K562 (cell line): ENCODE measurements around the gene KANK4. TPM values are rescaled to one million over a fixed set of nuclear protein-coding genes. Genes with fewer than 3 reads are reported as not detected.

Experiments used
- ATAC-seq: fragments of 200-7000 bp; cut with Tn5 transposase; 3 replicates; pipeline ENCODE4 v1.9.1; 2020; ENCODE audit warnings: moderate library complexity
- BruUV-seq: library from RNA; stranded (reverse); fragments of 400-500 nt; replicated peaks from 2 replicates; lab custom pipeline; 2021; lab: Mats Ljungman, UMichigan
- CTCF ChIA-PET: fragments of 300-600 bp; formaldehyde crosslinking; extraction: SDS; loops from one replicate; lab custom pipeline; 2021; ENCODE audit warnings: low intra/inter-chr PET ratio; lab: Yijun Ruan, JAX
- POLR2A ChIA-PET: fragments of 300-600, 350-650 bp; sonication (Branson Sonifier 250); formaldehyde crosslinking; extraction: SDS; loops from one replicate; lab custom pipeline; 2021; ENCODE audit warnings: antibody characterized with exemption, inconsistent platforms; lab: Yijun Ruan, JAX
- DNase-seq, 4 experiments: peaks; one replicate each; pipeline versions ENCODE4 v3.0.0 to v3.0.0-alpha.2; 2011 to 2018; ENCODE audit warnings: low spot score in 3 of 4, mixed read lengths in 3 of 4; ENCODE audit errors: extremely low read depth in 1 of 4
- FAIRE-seq: peaks from 2 replicates; lab custom pipeline; 2011; peaks lifted over from hg19 to GRCh38; lab: Jason Lieb, UNC
- H2AFZ ChIP-seq: 2 replicates; pipeline ENCODE4 v1.6.0; 2011; ENCODE audit warnings: low read depth, low read length, control low read depth, inconsistent platforms
- H3K27ac ChIP-seq: fragments of 200-600 bp; 3 replicates; pipeline ENCODE4 v1.8.0; 2011; ENCODE audit warnings: low read depth, mild to moderate bottlenecking, control low read depth, inconsistent platforms, low read length, moderate library complexity, mixed read lengths; ENCODE audit errors: extremely low read depth
- H3K27me3 ChIP-seq, 2 experiments: fragments of 300-600 bp in 1 of 2; 2 replicates in 1 of 2; 3 replicates in 1 of 2; pipeline versions ENCODE4 v1.6.0 to v1.8.0; 2011; ENCODE audit warnings: inconsistent platforms in 2 of 2, low read length in 2 of 2, mild to moderate bottlenecking in 1 of 2, mixed read lengths in 1 of 2, moderate library complexity in 1 of 2; ENCODE audit not compliant: control insufficient read depth in 2 of 2, insufficient read depth in 2 of 2
- H3K36me3 ChIP-seq: fragments of 300-600 bp; 3 replicates; pipeline ENCODE4 v1.8.0; 2011; ENCODE audit warnings: mild to moderate bottlenecking, low read length, inconsistent platforms; ENCODE audit not compliant: control insufficient read depth, insufficient read depth
- H3K4me1 ChIP-seq, 2 experiments: fragments of 200-600 bp in 1 of 2; replicated peaks in 1 of 2; 2 replicates in 1 of 2; 3 replicates in 1 of 2; pipeline versions ENCODE4 v1.5.1 to v1.8.0; 2011; ENCODE audit warnings: inconsistent platforms in 2 of 2, low read length in 2 of 2, mild to moderate bottlenecking in 1 of 2, mixed read lengths in 1 of 2, moderate library complexity in 1 of 2; ENCODE audit not compliant: control insufficient read depth in 2 of 2, insufficient read depth in 2 of 2
- H3K4me2 ChIP-seq: 2 replicates; pipeline ENCODE4 v1.6.1; 2011; ENCODE audit warnings: low read length, control low read depth, inconsistent platforms, mixed read lengths; ENCODE audit not compliant: insufficient read depth
- H3K4me3 ChIP-seq: fragments of 200-600 bp; sonication (generic), shearing (Covaris generic); 2 replicates; pipeline ENCODE4 v1.5.1; 2016; ENCODE audit warnings: control low read depth, inconsistent platforms
- H3K79me2 ChIP-seq: fragments of 200-600 bp; 3 replicates; pipeline ENCODE4 v1.8.0; 2011; ENCODE audit warnings: low read length, inconsistent platforms; ENCODE audit not compliant: control insufficient read depth, insufficient read depth
- H3K9ac ChIP-seq, 2 experiments: 2 replicates each; pipeline versions ENCODE4 v1.6.0 to v1.6.1; 2011; ENCODE audit warnings: low read depth in 2 of 2, low read length in 2 of 2, control low read depth in 1 of 2, inconsistent platforms in 1 of 2, mild to moderate bottlenecking in 1 of 2, mixed read lengths in 1 of 2; ENCODE audit not compliant: insufficient read depth in 1 of 2
- H3K9me1 ChIP-seq: one replicate; pipeline ENCODE4 v1.6.0; 2011; ENCODE audit warnings: inconsistent platforms, mild to moderate bottlenecking, low read length, moderate library complexity; ENCODE audit not compliant: control insufficient read depth, insufficient read depth
- H3K9me3 ChIP-seq: replicated peaks from 2 replicates; pipeline ENCODE4 v1.5.1; 2011; ENCODE audit warnings: low read depth, low read length, inconsistent platforms; ENCODE audit not compliant: control insufficient read depth, insufficient read depth
- H4K20me1 ChIP-seq: replicated peaks from 2 replicates; pipeline ENCODE4 v1.6.1; 2011; ENCODE audit warnings: low read length, inconsistent platforms, mixed read lengths; ENCODE audit not compliant: control insufficient read depth, insufficient read depth
- BACH1 ChIP-seq: fragments of 200-800 bp; sonication (Bioruptor generic); IDR thresholded peaks from 2 replicates; pipeline ENCODE4 v1.6.1; 2016; ENCODE audit warnings: missing genetic modification characterization, missing compliant biosample characterization
- CTBP1 ChIP-seq: fragments of 450-650 bp; IDR thresholded peaks from 2 replicates; pipeline ENCODE4 v1.6.1; 2016; ENCODE audit warnings: borderline replicate concordance
- EWSR1 ChIP-seq: fragments of 450-650 bp; IDR thresholded peaks from 2 replicates; pipeline ENCODE4 v1.6.1; 2018; ENCODE audit warnings: borderline replicate concordance, mild to moderate bottlenecking, low read depth, moderate library complexity; ENCODE audit not compliant: partially characterized antibody
- PHF21A ChIP-seq: fragments of 450-650 bp; IDR thresholded peaks from 2 replicates; pipeline ENCODE4 v1.6.1; 2017; ENCODE audit warnings: low read depth, borderline replicate concordance
- PPARD ChIP-seq: fragments of 250-450 bp; sonication (Bioruptor Pico); IDR thresholded peaks from 2 replicates; pipeline ENCODE4 v1.8.0; 2022; ENCODE audit warnings: inconsistent platforms, mild to moderate bottlenecking, moderate library complexity
- RBM15 ChIP-seq: fragments of 200-400 bp; formaldehyde crosslinking; IDR thresholded peaks from 2 replicates; pipeline ENCODE4 v1.6.1; 2018; ENCODE audit warnings: mild to moderate bottlenecking, low read length, moderate library complexity; ENCODE audit not compliant: insufficient read depth
- SAFB2 ChIP-seq: fragments of 200-400 bp; formaldehyde crosslinking; IDR thresholded peaks from 2 replicates; pipeline ENCODE4 v1.6.1; 2018; ENCODE audit warnings: borderline replicate concordance, low read length, low read depth, moderate library complexity; ENCODE audit not compliant: severe bottlenecking
- TCF3 ChIP-seq: sonication (generic); formaldehyde crosslinking; IDR thresholded peaks from 2 replicates; pipeline ENCODE4 v1.4.0; 2020; ENCODE audit warnings: mild to moderate bottlenecking, missing genetic modification reagents
- ZNF143 ChIP-seq: sonication (generic); formaldehyde crosslinking; IDR thresholded peaks from 2 replicates; pipeline ENCODE4 v1.9.0; 2022; ENCODE audit warnings: mild to moderate bottlenecking, missing genetic modification reagents
- ZNF507 ChIP-seq: conservative IDR thresholded peaks from 2 replicates; pipeline ENCODE4 v1.6.1; 2017; ENCODE audit warnings: missing genetic modification characterization, missing compliant biosample characterization
- WGBS: fragments of 100-300 bp; shearing (Covaris generic); methylation state at CpG from one replicate; pipeline ENCODE4 v1.1.6; 2016; ENCODE audit warnings: low coverage, mixed read lengths; ENCODE audit not compliant: insufficient coverage; ENCODE audit errors: missing lambda C conversion rate; 5-methylcytosine and 5-hydroxymethylcytosine counted together
- in situ Hi-C: fragments of 300-500 bp; cut with MboI; formaldehyde crosslinking; loops from 4 replicates; pipeline ENCODE4 v1.15.0; 2018; ENCODE audit warnings: inconsistent platforms, mixed read lengths
- intact Hi-C: fragments of 100-400 bp; cut with micrococcal nuclease; formaldehyde crosslinking; loops from 2 replicates; pipeline ENCODE4 v1.14.2; 2022
- polyA plus RNA-seq, 8 experiments: library from polyadenylated mRNA; depleted of rRNA in 4 of 8; stranded (reverse) in 5 of 8; unstranded in 3 of 8; fragments of >200 nt; fragmentation: Nextera tagmentation in 2 of 8; fragmentation: Illumina TruSeq in 1 of 8; extraction: Ambion mirVana in 2 of 8; extraction: Trizol in 1 of 8; gene quantifications; 2 replicates each; pipeline versions ENCODE4 v1.2.1 to v1.2.3, GENCODE V29; 2011 to 2014; ENCODE audit warnings: inconsistent platforms in 1 of 8, missing spikeins in 1 of 8
- total RNA-seq, 7 experiments: library from RNA; depleted of rRNA in 6 of 7; stranded (reverse); fragments of >200 nt in 6 of 7; fragmentation: Illumina TruSeq in 2 of 7; extraction: Trizol in 2 of 7; gene quantifications; 2 replicates each; pipeline versions ENCODE4 v1.2.1 to v1.2.3, GENCODE V29; 2011 to 2021; ENCODE audit warnings: low replicate concordance in 1 of 7
- TF ChIP-seq, protein P1 (sequence below): fragments of 250-450 bp; sonication (Bioruptor Pico); IDR thresholded peaks from 2 replicates; pipeline ENCODE4 v1.5.0; 2022; ENCODE audit warnings: mild to moderate bottlenecking
- TF ChIP-seq, protein P2 (sequence below): fragments of 250-450 bp; sonication (Bioruptor Pico); IDR thresholded peaks from 2 replicates; pipeline ENCODE4 v1.8.0; 2021; ENCODE audit warnings: moderate library complexity, mild to moderate bottlenecking, inconsistent platforms
- TF ChIP-seq, protein P3 (sequence below): fragments of 450-650 bp; IDR thresholded peaks from 2 replicates; pipeline ENCODE4 v1.6.1; 2018; ENCODE audit warnings: mild to moderate bottlenecking, low read depth; ENCODE audit not compliant: partially characterized antibody
- TF ChIP-seq, protein P4 (sequence below): sonication (generic); formaldehyde crosslinking; IDR thresholded peaks from 2 replicates; pipeline ENCODE4 v1.8.0; 2022; ENCODE audit warnings: mild to moderate bottlenecking, missing genetic modification reagents, borderline replicate concordance

Gene KANK4
- total and polyA plus RNA-seq, 9 of the 15 experiments (the other 6 are each of a cell fraction or from before 2014, with no cell fraction given): not detected

DNA sequence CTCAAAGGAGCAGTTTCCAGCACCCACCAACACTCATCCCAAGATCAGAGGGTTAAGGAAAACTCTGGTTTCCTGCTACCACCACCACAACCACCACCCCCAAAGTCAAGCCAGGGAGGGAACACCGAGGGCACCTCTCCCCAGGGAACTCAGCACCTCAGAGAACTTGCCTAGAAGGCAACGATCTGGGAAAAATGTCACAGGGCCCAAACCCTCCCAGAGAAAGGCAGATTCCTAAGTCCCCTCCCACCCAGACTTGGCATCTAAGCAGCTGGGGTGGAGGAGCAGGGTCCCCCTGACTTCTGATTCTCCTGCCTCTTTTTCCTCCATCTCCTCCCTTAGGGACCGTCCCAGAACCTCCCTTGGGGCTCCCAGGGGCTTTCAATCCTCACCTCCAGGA, 10.6 kb downstream of the KANK4 start (continued):
- TF ChIP-seq, protein P1, sequence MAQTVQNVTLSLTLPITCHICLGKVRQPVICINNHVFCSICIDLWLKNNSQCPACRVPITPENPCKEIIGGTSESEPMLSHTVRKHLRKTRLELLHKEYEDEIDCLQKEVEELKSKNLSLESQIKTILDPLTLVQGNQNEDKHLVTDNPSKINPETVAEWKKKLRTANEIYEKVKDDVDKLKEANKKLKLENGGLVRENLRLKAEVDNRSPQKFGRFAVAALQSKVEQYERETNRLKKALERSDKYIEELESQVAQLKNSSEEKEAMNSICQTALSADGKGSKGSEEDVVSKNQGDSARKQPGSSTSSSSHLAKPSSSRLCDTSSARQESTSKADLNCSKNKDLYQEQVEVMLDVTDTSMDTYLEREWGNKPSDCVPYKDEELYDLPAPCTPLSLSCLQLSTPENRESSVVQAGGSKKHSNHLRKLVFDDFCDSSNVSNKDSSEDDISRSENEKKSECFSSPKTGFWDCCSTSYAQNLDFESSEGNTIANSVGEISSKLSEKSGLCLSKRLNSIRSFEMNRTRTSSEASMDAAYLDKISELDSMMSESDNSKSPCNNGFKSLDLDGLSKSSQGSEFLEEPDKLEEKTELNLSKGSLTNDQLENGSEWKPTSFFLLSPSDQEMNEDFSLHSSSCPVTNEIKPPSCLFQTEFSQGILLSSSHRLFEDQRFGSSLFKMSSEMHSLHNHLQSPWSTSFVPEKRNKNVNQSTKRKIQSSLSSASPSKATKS (CRISPR knock-in tag): no peak
- TF ChIP-seq, protein P2, sequence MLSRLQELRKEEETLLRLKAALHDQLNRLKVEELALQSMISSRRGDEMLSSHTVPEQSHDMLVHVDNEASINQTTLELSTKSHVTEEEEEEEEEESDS (CRISPR knock-in tag): no peak
- TF ChIP-seq TCF3 (CRISPR knock-in tag) (no peak), ZNF507 (tag) (no peak), BACH1 (no peak), PHF21A (no peak), CTBP1 (no peak)

DNA sequence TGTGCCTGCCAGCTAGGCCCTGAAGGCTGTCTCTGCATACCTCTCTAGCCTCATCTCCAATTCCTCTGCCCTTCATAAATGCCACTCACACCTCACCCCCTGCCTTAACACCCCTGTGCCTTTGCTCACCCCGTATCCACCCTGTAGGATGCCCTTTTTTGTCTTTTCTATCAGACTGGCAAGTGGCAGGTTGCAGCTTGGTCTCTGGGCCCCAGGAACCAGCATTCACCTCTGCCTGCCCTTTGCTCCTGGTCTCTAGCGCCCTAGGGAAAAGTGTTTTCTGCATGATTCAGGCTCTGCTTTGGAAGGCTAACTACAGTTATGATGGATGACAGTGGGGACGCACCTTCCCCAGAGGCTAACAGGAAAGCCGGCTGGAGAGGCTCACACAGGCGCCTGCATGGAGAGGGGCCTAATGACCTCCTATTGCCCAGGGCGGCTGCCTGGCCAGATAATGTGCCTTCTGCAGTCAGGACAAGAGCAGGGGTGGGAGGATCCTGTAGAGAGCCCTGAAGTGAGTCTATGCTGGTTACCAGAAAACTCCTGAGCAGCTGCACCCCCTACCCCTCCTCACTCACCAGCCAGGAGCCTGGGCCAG, 11.2 kb downstream of the KANK4 start:
- no peak overlapping the region for H3K27ac ChIP-seq
- no peaks in the 10 kb centered on the region for H4K20me1 ChIP-seq
- no peaks in the 10 kb centered on the region for H3K36me3 ChIP-seq
- H3K4me1 ChIP-seq: no peaks in the 10 kb centered on the region
- no peak for DNase-seq
- FAIRE-seq: no peak
- no peak for ATAC-seq
- no peaks in the 10 kb centered on the region for H3K9me1 ChIP-seq
- no TSS peak for BruUV-seq
- ChIA-PET POLR2A (interaction anchor here (1.7 kb wide), 1 partner anchor 9 kb away, joined by 4 read pairs; no protein-coding TSS in a partner anchor), CTCF (no interaction called here)
- no peak overlapping the region for H3K4me2 ChIP-seq
- no peaks in the 10 kb centered on the region for H3K79me2 ChIP-seq
- WGBS: 2% methylated on average over 6 of the region's 6 CpGs
- in situ Hi-C loops: no loop called here
- intact Hi-C loops: no loop called here
- H3K9me3 ChIP-seq: no peaks in the 10 kb centered on the region
- H2AFZ ChIP-seq: no peak overlapping the region
- H3K27me3 ChIP-seq: peaks cover 3 to 26% of the 10 kb centered on the region in 2 experiments; a peak in 3 of 5 replicates
- no peak overlapping the region for H3K9ac ChIP-seq
- H3K4me3 ChIP-seq: no peak overlapping the region
- TF ChIP-seq PPARD (CRISPR knock-in tag) (no peak), RBM15 (no peak), SAFB2 (no peak), EWSR1 (no peak), ZNF143 (no peak)
- TF ChIP-seq, protein P3, sequence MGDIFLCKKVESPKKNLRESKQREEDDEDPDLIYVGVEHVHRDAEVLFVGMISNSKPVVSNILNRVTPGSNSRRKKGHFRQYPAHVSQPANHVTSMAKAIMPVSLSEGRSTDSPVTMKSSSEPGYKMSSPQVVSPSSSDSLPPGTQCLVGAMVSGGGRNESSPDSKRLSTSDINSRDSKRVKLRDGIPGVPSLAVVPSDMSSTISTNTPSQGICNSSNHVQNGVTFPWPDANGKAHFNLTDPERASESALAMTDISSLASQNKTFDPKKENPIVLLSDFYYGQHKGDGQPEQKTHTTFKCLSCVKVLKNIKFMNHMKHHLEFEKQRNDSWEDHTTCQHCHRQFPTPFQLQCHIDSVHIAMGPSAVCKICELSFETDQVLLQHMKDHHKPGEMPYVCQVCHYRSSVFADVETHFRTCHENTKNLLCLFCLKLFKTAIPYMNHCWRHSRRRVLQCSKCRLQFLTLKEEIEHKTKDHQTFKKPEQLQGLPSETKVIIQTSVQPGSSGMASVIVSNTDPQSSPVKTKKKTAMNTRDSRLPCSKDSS: no peak
- TF ChIP-seq, protein P4, sequence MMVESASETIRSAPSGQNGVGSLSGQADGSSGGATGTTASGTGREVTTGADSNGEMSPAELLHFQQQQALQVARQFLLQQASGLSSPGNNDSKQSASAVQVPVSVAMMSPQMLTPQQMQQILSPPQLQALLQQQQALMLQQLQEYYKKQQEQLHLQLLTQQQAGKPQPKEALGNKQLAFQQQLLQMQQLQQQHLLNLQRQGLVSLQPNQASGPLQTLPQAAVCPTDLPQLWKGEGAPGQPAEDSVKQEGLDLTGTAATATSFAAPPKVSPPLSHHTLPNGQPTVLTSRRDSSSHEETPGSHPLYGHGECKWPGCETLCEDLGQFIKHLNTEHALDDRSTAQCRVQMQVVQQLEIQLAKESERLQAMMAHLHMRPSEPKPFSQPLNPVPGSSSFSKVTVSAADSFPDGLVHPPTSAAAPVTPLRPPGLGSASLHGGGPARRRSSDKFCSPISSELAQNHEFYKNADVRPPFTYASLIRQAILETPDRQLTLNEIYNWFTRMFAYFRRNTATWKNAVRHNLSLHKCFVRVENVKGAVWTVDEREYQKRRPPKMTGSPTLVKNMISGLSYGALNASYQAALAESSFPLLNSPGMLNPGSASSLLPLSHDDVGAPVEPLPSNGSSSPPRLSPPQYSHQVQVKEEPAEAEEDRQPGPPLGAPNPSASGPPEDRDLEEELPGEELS (CRISPR knock-in tag): no peak
